DOHH2 (cell line): ENCODE results near the gene APOO.

Source experiments
- H3F3A ChIP-seq: fragments of 200-600 bp; sonication (generic), shearing (Covaris generic); 2 replicates; pipeline ENCODE4 v1.6.0; 2016; ENCODE audit warnings: antibody characterized with exemption, mild to moderate bottlenecking; ENCODE audit not compliant: control insufficient read depth, insufficient read depth
- H3K27ac ChIP-seq: fragments of 200-600 bp; sonication (generic); 2 replicates; pipeline ENCODE4 v1.5.1; 2014; ENCODE audit warnings: low read depth, mild to moderate bottlenecking, low read length, moderate library complexity
- H3K27me3 ChIP-seq: fragments of 200-600 bp; sonication (generic); 2 replicates; pipeline ENCODE4 v1.6.1; 2014; ENCODE audit warnings: mild to moderate bottlenecking, low read length, mixed read lengths; ENCODE audit not compliant: control insufficient read depth
- H3K36me3 ChIP-seq: fragments of 200-600 bp; sonication (generic); 2 replicates; pipeline ENCODE4 v1.6.1; 2014; ENCODE audit warnings: mild to moderate bottlenecking, low read length, moderate library complexity, mixed read lengths; ENCODE audit not compliant: control insufficient read depth
- H3K4me1 ChIP-seq: fragments of 200-600 bp; sonication (generic); 2 replicates; pipeline ENCODE4 v1.6.1; 2014; ENCODE audit warnings: mild to moderate bottlenecking, low read length, mixed read lengths; ENCODE audit not compliant: control insufficient read depth
- H3K4me2 ChIP-seq: fragments of 200-600 bp; sonication (generic); 2 replicates; pipeline ENCODE4 v1.6.0; 2014; ENCODE audit warnings: mild to moderate bottlenecking, low read length, moderate library complexity
- H3K4me3 ChIP-seq: fragments of 200-600 bp; sonication (generic); 2 replicates; pipeline ENCODE4 v1.5.1; 2014; ENCODE audit warnings: mild to moderate bottlenecking, low read length, mixed read lengths
- H3K79me2 ChIP-seq: fragments of 200-600 bp; sonication (generic); 2 replicates; pipeline ENCODE4 v1.6.1; 2014; ENCODE audit warnings: mild to moderate bottlenecking, low read length, mixed read lengths; ENCODE audit not compliant: control insufficient read depth
- H3K9me2 ChIP-seq: fragments of 200-600 bp; sonication (generic); replicated peaks from 2 replicates; pipeline ENCODE4 v1.6.1; 2014; ENCODE audit warnings: mild to moderate bottlenecking, low read length, mixed read lengths; ENCODE audit not compliant: control insufficient read depth
- H3K9me3 ChIP-seq: fragments of 200-600 bp; sonication (generic); 2 replicates; pipeline ENCODE4 v1.6.1; 2014; ENCODE audit warnings: antibody characterized with exemption, low read length, mixed read lengths; ENCODE audit not compliant: control insufficient read depth, insufficient read depth
- H4K20me1 ChIP-seq: fragments of 200-600 bp; sonication (generic); 2 replicates; pipeline ENCODE4 v1.6.0; 2014; ENCODE audit warnings: low read depth, mild to moderate bottlenecking, antibody characterized with exemption, low read length, moderate library complexity; ENCODE audit not compliant: control insufficient read depth, insufficient read depth
- CTCF ChIP-seq: fragments of 200-600 bp; sonication (generic); IDR thresholded peaks from one replicate; pipeline ENCODE4 v1.5.1; 2014; ENCODE audit warnings: antibody characterized with exemption, mild to moderate bottlenecking, low read depth, low read length; ENCODE audit not compliant: poor library complexity, severe bottlenecking
- EZH2phosphoT487 ChIP-seq: fragments of 200-600 bp; sonication (generic); IDR thresholded peaks from 2 replicates; pipeline ENCODE4 v1.6.1; 2017; ENCODE audit warnings: borderline replicate concordance, mild to moderate bottlenecking, antibody characterized with exemption, low read length, moderate library complexity, mixed read lengths

APOO gene

DNA sequence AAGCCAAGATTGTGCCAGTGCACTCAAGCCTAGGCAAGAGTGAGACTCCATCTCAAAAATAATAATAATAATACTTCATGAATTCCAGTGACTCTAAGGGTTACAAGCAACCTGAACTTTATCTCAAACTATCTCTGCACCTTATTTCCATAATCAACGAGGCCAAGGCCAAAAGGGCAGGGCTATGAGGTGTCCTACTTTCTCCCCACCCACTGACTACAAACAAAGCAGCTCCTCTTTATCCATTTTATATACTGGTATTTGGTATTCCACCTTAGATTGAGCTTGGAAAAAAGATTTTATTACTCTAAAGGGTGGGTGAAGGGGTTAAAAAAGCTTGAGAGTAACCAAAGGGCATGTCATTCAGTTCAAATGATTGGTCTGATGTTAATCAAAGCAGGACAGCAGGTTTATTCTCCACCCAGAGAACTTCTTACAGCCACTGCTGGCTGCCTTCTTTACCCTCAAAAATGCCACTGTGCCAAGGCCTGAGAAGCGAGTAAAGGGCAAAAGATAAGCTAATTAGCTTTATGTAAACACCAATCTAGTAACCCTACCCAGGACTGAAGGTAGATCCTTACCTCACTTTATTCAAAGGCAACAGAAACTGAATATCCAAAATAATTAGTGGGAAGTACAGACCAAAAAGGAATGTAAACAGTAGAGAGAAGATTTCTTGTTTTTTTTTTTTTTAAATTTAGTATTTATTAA, 28.2 kb downstream of the APOO start:
- Histone ChIP-seq H3K9me2 (no peaks in the 10 kb centered on the region), H4K20me1 (no peaks in the 10 kb centered on the region), H3K36me3 (no peaks in the 10 kb centered on the region), H3K27ac (no peak overlapping the region), H3K9me3 (no peaks in the 10 kb centered on the region), H3K4me3 (no peak overlapping the region), H3K27me3 (no peaks in the 10 kb centered on the region), H3K79me2 (no peaks in the 10 kb centered on the region), H3K4me1 (no peaks in the 10 kb centered on the region), H3F3A (no peaks in the 10 kb centered on the region), H3K4me2 (no peak overlapping the region)
- no peak for TF ChIP-seq CTCF
- TF ChIP-seq EZH2phosphoT487, result no peak

- H3K9me2 ChIP-seq, result no peaks in the 10 kb centered on the region
- H4K20me1 ChIP-seq, result no peaks in the 10 kb centered on the region
- no peak overlapping the region for H3K4me2 ChIP-seq
- no peaks in the 10 kb centered on the region for H3K4me1 ChIP-seq
- no peaks in the 10 kb centered on the region for H3F3A ChIP-seq
- H3K79me2 ChIP-seq, result no peaks in the 10 kb centered on the region
- no peaks in the 10 kb centered on the region for H3K9me3 ChIP-seq
- H3K36me3 ChIP-seq, result no peaks in the 10 kb centered on the region
- H3K4me3 ChIP-seq, result no peak overlapping the region
- no peak overlapping the region for H3K27ac ChIP-seq
- no peak for TF ChIP-seq CTCF
- no peak for TF ChIP-seq EZH2phosphoT487
- H3K27me3 ChIP-seq, result no peaks in the 10 kb centered on the region
Measured at GRCh38 chrX:23871905-23872546, 35.7 kb downstream of the APOO start.

DNA sequence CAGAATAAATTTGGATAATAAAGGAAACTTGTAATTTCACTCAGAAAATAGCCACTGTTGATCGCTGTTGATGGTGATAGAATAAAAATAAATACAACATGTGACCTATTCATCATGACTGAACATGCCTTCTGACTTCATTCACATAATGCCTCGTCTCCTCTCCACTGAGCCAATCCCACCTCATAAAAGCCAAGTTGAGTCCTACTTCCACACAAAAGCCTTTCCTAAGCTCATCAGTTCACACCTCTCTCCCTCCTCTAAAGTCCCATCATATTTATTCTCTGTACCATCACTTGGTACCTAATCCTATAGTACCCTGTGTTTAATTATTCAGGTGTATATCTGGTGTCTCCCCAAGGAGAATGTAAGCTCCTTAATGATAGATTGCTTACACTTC, 37.7 kb downstream of the APOO start:
- Histone ChIP-seq H3K4me1 (no peaks in the 10 kb centered on the region), H3K36me3 (no peaks in the 10 kb centered on the region), H3F3A (no peaks in the 10 kb centered on the region), H4K20me1 (no peaks in the 10 kb centered on the region), H3K4me2 (no peak overlapping the region), H3K27ac (no peak overlapping the region), H3K9me3 (no peaks in the 10 kb centered on the region), H3K27me3 (no peaks in the 10 kb centered on the region), H3K4me3 (no peak overlapping the region), H3K79me2 (no peaks in the 10 kb centered on the region), H3K9me2 (no peaks in the 10 kb centered on the region)
- TF ChIP-seq CTCF (no peak), EZH2phosphoT487 (no peak)
